WTC11 (cell line): Measurements from ENCODE around the gene ZNF649.

ENCODE experiments used
- CREM ChIP-seq: sonication (generic); formaldehyde crosslinking; IDR thresholded peaks from 2 replicates; pipeline ENCODE4 v1.8.1; 2022; ENCODE audit warnings: mild to moderate bottlenecking, missing genetic modification reagents, moderate library complexity
- ESRRA ChIP-seq: sonication (generic); formaldehyde crosslinking; IDR thresholded peaks from 2 replicates; pipeline ENCODE4 v1.8.1; 2022; ENCODE audit warnings: mild to moderate bottlenecking, missing genetic modification reagents, borderline replicate concordance
- ETV6 ChIP-seq: sonication (generic); formaldehyde crosslinking; IDR thresholded peaks from 2 replicates; pipeline ENCODE4 v1.8.1; 2022; ENCODE audit warnings: mild to moderate bottlenecking, missing genetic modification reagents
- MXD4 ChIP-seq: fragments of 250-450 bp; sonication (Bioruptor Pico); IDR thresholded peaks from 2 replicates; pipeline ENCODE4 v1.8.0; 2021; ENCODE audit warnings: mild to moderate bottlenecking, moderate library complexity, borderline replicate concordance
- RELA ChIP-seq: sonication (generic); formaldehyde crosslinking; IDR thresholded peaks from 2 replicates; pipeline ENCODE4 v1.8.1; 2022; ENCODE audit warnings: missing genetic modification reagents, mild to moderate bottlenecking, borderline replicate concordance
- SP1 ChIP-seq: sonication (generic); formaldehyde crosslinking; conservative IDR thresholded peaks from 2 replicates; pipeline ENCODE4 v1.8.1; 2022; ENCODE audit warnings: missing genetic modification reagents
- ZNF232 ChIP-seq: sonication (generic); formaldehyde crosslinking; IDR thresholded peaks from 2 replicates; pipeline ENCODE4 v1.8.0; 2022; ENCODE audit warnings: mild to moderate bottlenecking, missing genetic modification reagents
- TF ChIP-seq, protein P1 (sequence below): fragments of 200-600 bp; IDR thresholded peaks from 2 replicates; pipeline ENCODE4 v1.8.0; 2022; ENCODE audit warnings: antibody characterized with exemption
- TF ChIP-seq, protein P2 (sequence below): sonication (generic); formaldehyde crosslinking; conservative IDR thresholded peaks from 2 replicates; pipeline ENCODE4 v1.8.1; 2022; ENCODE audit warnings: mild to moderate bottlenecking, missing genetic modification reagents
- TF ChIP-seq, protein P3 (sequence below): sonication (generic); formaldehyde crosslinking; IDR thresholded peaks from 2 replicates; pipeline ENCODE4 v1.8.0; 2022; ENCODE audit warnings: mild to moderate bottlenecking, missing genetic modification reagents

DNA sequence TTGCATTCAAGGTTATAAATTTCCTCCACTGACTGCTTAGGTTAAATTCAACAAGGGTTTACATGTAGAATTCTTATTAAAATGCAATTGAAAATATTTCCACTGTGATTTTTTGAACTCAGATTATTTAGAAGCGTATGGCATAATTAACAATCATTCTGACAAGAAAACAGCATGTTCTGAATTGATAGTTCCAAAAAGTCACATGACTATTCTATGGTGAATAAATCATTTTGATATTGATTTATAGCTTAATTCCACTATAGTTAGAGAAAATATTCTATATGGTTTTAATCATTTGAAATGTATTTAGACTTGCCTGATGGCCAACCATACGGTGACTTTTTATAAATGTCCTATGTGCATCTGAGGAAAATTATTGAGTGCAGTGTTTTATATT lies 20.1 kb downstream of the ZNF649 start:
- TF ChIP-seq, protein P1, sequence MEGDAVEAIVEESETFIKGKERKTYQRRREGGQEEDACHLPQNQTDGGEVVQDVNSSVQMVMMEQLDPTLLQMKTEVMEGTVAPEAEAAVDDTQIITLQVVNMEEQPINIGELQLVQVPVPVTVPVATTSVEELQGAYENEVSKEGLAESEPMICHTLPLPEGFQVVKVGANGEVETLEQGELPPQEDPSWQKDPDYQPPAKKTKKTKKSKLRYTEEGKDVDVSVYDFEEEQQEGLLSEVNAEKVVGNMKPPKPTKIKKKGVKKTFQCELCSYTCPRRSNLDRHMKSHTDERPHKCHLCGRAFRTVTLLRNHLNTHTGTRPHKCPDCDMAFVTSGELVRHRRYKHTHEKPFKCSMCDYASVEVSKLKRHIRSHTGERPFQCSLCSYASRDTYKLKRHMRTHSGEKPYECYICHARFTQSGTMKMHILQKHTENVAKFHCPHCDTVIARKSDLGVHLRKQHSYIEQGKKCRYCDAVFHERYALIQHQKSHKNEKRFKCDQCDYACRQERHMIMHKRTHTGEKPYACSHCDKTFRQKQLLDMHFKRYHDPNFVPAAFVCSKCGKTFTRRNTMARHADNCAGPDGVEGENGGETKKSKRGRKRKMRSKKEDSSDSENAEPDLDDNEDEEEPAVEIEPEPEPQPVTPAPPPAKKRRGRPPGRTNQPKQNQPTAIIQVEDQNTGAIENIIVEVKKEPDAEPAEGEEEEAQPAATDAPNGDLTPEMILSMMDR = no peak
- TF ChIP-seq ESRRA (no peak), ETV6 (CRISPR knock-in tag) (no peak), MXD4 (CRISPR knock-in tag) (no peak), ZNF232 (CRISPR knock-in tag) (no peak), CREM (no peak), RELA (CRISPR knock-in tag) (no peak), SP1 (no peak)
- TF ChIP-seq, protein P2, sequence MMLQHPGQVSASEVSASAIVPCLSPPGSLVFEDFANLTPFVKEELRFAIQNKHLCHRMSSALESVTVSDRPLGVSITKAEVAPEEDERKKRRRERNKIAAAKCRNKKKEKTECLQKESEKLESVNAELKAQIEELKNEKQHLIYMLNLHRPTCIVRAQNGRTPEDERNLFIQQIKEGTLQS (CRISPR knock-in tag) = no peak
- TF ChIP-seq, protein P3, sequence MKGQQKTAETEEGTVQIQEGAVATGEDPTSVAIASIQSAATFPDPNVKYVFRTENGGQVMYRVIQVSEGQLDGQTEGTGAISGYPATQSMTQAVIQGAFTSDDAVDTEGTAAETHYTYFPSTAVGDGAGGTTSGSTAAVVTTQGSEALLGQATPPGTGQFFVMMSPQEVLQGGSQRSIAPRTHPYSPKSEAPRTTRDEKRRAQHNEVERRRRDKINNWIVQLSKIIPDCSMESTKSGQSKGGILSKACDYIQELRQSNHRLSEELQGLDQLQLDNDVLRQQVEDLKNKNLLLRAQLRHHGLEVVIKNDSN (CRISPR knock-in tag) = no peak
